ENCODE measurements around the gene EPHA6.
"Not testable (repeated sequence)": the region's sequence is repeated elsewhere in the genome, so short reads cannot be mapped to it uniquely, and the experiment has no call there.

Gene EPHA6

DNA sequence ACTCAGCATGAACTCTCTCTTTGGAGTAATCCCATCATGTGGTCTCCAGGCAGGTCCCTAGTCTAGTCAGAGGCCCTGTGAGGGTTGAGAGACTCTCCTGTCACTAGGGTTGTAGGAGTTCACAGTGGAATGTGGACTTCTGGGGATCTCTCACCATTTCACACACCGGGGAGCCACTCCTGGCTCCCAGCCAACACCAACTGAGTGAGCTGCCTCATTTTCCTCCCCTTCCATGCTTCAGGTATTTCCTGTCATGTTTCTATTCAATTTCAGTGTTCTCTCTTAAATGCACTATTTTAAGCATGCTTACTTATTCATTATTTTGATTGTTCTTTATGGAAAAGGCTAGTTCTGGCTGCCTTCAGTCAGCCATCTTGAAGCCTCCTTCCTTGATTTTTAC, 482.6 kb downstream of the EPHA6 start:
- no peak for DNase-seq

DNA sequence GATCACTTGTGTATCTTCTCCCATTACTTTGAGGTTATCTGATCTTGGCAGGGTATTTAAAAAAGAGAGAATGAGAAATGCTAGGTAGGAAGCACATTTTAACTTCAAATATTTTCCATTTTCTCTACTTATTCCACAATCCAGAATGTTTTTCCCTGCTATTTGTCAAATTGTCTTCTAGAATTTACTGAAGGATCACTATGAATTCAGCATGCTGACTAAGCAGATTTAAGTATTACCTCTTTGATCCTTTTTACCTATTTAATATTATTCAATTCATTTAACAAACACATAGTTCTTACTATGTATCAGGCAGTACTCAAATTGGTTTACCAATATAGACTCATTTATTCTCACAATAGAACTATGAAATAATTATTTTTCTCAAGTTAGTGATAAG, 486.7 kb downstream of the EPHA6 start:
- DNase-seq, result no peak

DNA sequence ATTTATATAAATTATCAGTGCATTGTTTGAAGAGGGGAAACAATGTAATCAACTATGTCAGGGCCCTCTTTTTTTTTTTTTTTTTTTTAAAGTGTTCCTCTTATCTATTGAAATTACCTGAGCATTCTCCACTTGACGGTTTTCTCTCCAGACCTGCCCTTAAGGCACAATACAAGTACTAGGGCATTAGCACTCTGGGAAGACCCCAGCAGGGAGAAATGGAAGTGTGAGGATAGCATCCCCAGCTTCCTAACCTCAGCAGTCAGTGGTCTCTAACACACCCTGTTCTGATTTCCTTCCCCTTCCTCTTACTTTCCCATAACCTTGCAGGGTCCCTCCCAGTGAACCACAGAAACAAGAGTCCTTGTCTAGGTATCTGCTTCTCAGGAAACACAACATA, 491.8 kb downstream of the EPHA6 start:
- DNase-seq, result no peak

DNA sequence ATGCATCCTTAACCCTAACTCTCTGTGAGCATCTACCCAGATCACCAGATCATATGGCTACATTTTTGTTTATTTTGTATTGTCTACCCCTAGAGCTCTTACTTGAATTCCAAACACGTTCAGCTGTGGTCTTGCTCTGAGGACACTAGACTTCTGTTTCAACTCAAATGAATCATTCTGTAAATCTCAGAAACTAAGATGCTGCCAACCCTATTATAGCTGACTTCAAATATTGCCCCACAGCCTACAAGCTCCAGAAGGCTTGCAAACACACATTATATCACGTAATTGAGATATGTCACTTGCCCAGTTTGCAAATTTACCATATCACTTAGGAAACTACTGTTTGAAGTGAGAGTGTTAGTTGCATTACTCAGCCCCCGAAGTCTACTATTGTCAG, 524.0 kb downstream of the EPHA6 start:
- no peak for DNase-seq

DNA sequence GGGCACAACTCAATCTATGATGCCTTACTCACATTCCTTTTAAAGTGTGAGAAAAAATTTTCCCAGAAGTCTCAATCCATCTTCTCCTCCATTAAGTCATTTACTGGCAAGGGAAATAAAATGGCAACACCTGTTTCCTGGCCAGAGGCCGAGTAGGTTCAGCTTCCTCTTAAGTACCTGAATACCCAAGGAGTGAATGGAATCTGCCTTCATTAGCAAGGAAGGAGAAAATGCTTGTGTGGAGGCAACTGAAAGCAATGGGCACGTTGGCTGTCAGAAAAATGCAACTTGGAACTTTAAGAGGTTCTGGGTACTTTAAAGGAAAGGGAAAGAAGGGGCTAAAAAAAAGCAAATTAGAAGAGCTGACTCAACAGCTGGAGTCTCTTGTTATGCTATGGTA, 526.5 kb downstream of the EPHA6 start:
- DNase-seq, result no peak

DNA sequence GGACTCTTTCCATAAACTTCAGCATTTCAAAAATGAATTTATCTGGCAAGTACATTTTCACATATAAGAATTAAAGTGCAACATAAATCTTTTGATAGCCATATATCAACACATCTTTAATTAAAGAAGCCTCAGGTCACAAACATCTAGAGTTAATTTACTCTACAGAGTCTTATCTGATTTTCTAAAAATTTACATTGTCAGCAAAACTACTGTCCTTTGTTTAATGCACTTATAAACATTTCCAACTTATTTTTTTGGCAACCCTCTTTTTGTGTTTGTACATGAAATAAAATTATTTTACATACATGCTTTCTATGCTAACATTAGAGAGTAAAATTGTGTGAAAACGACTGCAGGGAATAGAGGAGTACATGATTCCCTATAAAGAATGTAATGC, 533.4 kb downstream of the EPHA6 start:
- DNase-seq, result no peak

DNA sequence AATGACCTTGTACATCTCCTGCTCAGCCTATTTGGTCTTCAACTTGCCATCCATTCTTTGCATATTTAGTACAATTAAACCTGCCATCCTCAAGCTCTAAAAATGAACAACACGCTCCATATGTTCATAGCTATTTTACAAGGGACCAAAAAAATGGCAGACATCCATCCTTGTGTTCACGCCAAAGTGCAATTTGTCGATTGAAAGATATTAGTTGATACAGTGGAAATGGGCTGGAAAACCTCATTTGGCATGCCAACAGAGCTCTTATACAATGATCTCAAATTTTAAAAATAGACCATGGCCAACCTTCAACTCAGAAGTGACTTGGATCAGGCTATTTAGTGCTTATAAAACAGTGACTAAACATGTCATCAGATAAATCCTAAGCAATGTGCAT, 536.6 kb downstream of the EPHA6 start:
- DNase-seq, result no peak

DNA sequence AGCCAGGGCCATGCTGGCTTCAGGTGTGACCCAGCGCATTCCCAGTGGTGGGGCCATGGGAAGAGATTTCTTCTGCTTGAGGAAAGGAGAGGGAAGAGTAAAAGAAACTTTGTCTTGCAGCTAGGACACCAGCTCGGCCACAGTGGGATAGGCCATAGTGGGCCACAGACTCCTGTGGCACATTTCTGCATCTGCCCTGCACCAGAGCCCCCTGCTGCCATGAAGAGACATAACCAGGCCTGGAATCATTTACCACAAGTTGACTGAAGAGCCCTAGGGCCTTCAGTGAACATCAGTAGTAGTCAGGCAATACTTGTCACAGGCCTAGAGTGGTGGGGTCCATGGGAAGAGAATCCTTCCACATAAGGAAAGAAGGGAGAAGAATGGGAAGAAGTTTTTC, 538.8 kb downstream of the EPHA6 start:
- DNase-seq, result no peak

DNA sequence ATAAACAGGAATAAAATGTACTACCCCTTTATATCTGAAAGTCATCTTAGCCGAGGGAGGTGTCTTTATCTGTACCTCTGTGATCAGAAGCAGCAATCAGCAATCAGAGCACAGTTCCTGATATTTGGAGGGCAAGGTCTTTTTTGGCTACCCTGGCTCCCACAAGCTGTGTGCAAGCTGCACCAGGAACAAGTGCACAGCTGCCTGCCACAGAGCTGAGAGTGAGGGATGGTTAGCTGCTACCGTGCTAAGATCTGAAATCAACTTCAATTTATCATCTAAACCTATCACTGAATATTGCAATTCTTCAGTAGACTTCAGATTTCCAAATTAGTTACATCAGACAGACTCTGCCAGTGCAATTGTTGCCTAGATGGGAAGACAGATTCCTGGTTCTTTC, 545.6 kb downstream of the EPHA6 start:
- DNase-seq, result no peak

DNA sequence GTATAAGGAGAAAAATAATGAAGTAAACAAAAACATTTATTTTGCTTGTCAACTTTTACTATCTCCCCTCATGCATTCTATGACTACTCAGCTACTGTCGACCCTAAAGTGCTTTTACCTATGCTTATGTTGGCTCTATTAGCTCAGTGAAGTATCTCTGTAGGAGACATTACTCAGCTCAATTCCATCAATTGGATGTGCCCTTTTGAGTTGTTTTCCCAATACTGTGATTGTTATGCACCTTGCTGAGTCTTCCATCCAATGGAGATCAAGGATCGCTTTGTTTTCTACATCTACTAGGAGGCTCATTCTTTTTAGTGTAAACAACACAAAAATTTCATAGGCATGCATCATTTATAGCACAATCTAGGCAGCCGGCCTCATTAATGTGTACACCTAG, 546.4 kb downstream of the EPHA6 start:
- no peak for DNase-seq

DNA sequence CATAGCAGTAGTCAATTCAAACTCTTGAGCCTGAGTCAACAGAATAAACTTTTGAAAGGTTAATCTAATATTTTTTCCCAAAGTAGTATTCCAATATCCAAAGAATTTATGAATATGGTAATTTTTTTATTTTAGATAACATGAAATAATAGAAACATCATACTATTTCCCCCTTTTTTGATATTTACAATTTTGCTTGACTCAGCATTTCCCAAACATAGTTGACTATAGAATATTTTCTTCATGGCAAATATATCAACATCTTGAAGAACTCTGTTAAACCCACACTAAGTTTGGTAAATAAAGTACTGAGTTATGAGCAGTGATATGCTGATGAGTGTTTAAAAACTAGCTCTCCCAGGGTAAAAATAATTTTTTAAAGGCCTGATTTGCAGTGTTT, 570.2 kb downstream of the EPHA6 start:
- DNase-seq, result no peak

DNA sequence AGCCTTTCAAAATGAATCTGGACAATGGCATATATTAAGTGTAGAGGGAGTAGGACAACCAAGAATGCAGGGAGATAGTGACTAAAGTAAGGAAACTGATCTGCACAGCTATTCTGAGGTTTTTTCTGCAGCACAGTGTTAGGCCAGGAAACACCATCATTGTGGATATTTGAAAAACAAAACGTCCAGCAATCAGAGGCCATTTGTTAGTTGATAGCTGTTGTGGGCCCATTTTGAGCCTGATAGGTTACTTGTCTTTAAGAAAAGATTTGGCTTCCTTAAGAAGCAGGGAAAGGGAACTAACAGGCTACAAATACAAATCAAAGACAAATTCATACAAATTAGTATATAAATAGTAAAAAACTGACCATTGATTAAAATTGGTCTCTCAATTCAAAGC, 574.4 kb downstream of the EPHA6 start:
- DNase-seq, result no peak

DNA sequence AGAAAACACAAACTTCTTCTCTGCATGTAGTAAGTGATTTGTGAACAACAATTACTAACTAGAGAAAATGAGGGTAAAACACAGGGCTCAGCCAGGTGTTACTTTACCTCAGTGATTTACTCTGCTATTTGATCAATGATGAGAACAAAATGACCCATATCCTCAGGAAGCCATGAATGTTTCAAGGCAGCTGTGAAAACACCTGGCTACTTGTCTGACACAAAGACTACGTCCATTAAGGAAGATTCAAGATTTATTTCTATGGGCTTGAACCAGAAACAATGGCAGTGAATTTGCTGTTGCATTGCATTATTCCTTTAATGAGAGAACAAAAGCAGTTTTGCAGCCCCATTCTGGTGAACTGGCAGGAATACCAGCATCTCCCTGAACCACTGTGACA, 575.5 kb downstream of the EPHA6 start:
- no peak for DNase-seq

DNA sequence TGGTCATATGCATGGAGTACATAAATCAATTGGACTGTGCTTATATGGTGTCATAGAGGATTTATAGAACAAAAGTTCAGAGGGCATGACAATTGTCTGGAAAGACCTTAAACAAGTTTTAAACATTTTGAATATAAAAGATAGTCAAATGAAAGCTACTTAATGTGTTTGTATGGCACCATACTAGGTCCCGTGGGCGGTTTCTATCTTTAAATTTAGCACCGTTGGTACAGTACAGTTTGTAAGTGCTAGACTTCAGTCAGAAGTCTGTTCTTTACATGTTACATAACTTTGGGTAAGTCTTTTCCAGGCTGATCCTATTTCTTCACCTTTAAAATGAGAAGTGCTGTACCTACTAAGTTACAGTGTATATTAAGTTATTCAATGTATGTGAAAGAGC, 576.8 kb downstream of the EPHA6 start:
- no peak for DNase-seq

DNA sequence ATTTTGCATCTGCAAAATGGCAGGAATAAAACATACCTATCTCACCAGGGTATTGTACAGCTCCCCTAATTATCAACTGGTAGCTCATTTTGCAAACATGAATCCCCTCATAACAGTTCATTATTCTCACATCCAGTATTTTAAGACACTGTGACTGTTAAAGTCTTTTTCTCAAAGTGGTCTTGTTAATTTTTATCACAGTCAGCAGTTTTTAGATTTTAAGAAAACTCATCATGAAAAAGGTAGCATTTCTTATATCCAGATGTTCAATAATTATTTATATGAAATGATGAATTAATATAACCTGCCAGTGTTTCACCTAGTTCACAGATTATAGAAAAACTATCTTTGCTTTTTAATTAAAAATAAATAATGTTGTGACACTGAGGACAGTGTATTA, 595.2 kb downstream of the EPHA6 start:
- DNase-seq, result no peak

DNA sequence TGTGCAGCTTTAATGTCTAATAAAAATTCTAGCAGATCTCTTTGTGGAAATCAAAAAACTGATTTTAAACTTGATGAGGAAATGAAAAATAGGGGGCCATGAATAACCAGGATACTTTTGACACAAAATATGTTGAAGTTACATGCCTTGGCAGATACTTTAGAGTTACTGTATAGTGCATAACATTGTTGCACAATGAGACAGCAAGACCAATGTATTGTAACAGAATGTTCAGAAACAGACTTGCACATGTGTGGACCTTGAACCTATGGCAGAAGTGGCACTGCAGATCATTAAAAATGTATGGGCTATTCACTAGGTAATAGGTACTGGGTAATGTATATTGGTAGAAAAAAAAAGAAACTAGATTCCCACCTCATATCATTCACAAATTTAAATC, 607.2 kb downstream of the EPHA6 start:
- DNase-seq, result no peak

DNA sequence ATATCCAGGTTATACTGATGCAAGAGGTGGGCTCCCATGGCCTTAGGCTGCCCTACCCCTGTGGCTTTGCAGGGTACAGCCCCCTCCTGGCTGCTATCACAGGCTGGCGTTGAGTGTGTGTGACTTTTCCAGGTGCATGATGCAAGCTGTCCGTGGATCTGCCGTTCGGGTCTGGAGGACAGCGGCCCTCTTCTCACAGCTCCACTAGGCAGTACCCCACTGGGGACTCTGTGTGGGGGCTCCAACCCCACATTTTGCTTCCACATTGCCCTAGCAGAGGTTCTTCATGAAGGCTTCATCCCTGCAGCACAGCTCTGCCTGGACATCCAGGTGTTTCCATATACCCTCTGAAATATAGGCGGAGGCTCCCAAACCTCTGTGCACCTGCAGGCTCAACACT, 610.6 kb downstream of the EPHA6 start:
- no peak for DNase-seq

DNA sequence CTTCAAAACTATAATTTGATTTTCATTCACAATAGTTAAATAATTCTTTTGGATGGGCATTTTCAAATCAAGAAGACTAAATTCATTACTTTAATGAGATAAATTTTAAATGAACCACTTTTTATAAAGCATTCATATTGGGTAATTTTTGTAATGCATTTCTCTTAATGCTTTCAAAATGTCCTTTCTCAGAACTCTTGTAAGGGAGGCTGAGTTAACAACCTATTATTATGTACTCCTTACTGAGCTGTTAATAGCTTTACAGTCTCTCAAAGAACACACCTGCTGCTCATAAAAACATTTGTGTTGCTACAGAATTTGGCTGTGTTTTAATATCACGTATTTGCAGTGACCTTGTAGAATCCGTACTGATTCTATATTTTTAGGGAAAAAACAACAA, 616.2 kb downstream of the EPHA6 start:
- no peak for DNase-seq

DNA sequence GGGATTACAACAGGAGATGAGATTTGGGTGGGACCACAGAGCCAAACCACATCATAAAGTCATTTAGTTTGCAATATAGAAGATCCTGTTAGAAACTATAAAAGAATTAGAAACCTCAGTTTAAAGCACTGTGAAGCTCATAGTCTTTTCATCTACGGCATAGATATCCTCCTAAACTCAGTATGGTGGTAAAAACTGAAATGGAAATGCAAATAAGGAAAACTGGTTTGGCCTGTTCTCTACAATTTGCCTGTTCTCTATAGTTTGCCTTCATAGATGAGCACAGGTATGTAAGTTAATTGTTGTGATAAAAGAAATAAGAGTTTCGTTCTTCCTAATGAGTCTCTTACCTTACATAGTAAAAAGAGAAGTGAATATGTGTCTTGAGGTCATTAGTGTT, 618.5 kb downstream of the EPHA6 start:
- DNase-seq, result no peak

DNA sequence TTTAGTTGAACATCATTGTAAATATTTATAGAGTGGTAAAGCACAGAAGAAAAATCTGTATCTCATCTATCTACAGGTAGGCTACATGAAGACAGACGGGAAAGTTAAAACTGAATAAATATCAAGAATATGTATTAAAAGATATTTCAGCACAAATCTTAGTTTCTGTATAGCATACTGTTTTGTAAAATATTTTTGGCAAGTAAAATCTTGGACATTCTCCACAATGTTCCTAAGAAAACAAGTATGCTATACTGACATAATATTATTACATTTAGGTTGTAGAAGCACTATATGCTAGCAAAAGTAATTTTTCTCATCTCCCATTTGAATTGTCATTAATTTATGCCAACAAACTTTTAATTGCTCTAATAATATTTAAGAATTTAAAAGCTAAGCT, 623.7 kb downstream of the EPHA6 start:
- DNase-seq, result no peak

DNA sequence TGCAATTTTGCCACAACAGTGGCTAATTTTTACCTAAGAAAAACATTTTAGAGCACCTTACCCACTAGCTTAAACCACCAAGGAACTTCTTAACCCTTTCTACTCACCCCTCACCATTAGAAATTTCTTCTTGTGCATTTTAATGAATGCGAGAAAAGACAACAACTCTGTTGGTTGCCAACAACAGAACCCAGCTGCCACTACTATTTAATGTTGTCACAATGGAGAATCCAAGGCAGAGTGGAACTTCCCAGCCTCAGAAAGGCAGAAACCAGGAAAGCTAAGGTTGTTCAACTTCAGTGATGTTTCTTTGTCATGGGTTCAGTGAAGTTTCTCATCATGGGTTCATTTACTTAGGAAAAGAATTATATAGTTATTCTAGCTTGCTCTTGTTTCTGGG, 625.0 kb downstream of the EPHA6 start:
- no peak for DNase-seq

DNA sequence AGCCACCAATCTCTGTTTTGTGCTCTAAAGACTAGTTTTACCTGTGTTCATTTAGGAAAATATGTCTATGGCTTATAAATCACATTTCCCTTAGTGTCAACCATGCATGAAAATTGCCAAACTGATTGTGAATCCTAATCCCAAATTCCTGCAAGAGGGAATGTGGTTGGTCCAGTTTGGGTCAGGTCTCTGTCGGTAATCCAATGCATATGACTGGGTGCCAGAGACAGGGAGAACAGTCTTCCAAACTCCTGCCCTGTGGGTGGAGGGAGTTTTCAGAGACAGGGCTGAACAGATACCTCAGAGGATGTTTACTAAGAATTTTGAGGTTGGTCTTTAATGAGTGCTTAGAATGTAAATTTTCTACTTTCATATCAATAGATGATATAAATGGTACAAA, 649.6 kb downstream of the EPHA6 start:
- no peak for DNase-seq

DNA sequence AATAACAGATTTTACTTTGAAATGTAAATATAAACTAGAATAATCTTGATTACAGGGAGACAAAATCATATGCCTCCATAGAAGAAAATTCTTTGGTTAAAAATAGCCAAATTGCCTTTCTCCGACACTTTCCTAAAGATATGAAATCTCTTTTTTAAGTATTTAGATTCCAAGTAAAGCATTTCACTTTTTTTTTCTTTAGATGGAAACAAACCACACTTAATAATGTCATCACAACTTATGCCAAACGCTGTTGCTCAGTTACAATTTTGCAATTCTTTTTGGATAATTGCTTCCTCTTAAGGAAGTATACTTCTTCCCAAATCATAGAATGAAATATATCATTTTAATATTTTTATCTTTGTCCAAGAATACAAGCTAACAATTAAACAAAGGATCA, 656.1 kb downstream of the EPHA6 start:
- no peak for DNase-seq

DNA sequence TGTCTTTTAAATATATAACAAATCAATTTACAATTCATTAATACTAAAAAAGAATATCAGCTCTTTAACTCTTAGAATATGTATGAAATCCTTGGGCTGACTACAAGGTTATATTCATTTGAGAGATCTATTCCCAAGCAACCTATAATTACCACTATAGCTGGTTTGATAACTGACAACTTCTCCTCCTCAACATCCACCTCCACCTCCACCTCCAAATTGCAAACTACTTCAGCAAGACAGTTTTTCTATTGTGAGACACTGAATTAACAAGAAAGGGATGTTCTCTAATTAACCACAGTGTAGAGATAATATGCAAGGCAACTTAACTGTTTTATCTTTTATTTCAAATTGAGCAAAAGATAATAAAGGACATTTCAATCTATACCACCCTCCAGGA, 665.3 kb downstream of the EPHA6 start:
- no peak for DNase-seq

DNA sequence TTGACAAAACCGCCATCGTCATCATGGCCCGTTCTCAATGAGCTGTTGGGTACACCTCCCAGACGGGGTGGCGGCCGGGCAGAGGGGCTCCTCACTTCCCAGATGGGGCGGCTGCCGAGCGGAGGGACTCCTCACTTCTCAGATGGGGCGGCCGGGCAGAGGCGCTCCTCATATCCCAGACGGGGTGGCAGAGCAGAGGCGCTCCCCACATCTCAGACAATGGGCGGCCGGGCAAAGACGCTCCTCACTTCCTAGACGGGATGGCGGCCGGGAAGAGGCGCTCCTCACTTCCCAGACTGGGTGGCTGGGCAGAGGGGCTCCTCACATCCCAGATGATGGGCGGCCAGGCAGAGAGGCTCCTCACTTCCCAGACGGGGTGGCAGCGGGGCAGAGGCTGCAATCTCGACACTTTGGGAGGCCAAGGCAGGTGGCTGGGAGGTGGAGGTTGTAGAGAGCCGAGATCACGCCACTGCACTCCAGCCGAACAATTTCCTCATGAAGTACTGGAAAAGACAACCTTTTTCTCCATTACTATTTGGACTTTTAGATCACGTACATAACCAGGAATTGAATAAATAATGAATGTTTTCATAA, 666.4 kb downstream of the EPHA6 start:
- not testable (repeated sequence) for DNase-seq

DNA sequence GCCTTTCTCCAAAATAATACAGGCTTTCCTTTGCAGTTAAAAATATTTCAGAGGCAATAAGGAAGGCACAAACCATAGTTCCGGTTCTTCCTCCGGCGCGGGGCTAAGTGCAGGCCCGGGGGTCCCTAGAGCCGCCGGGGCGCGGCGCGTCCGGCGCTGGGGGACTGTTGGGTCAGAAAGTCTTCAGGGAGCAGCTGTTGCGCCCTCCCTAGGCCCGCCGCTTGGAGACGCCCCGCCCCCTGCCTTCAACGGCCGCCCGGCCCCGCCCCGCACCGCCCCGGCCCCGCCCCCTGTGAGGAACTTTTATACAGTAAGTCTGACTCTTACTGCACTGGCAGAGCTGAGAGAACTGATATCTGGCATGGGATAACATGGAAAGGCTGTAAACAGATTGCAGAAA, 667.0 kb downstream of the EPHA6 start:
- DNase-seq, result no peak

Measured in hematopoietic multipotent progenitor cell treated with erythropoietin and hydrocortisone succinate and interleukin-3 and kit ligand, for 6 days (in vitro differentiated cells).